ENCODE measurements around the gene ARHGAP21.

DNA sequence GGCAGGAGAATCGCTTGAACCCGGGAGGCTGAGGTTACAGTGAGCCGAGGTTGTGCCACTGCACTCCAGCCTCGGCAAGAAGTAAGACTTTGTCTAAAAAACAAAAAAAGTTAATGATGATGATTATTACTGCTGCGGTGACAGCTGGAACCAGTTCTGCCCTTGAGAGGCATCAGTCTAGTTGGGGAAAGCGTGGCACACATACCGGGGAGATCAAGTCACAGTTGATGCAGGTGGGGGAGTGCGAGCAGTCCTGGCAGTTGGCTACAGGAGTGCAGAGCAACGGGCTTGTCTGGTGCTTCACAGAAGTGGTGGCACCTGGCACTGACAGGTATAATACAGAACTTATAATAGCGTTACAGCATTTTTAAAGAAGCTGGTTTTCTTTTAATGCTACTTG lies 173.0 kb downstream of the ARHGAP21 start:
- TF ChIP-seq, protein P1, sequence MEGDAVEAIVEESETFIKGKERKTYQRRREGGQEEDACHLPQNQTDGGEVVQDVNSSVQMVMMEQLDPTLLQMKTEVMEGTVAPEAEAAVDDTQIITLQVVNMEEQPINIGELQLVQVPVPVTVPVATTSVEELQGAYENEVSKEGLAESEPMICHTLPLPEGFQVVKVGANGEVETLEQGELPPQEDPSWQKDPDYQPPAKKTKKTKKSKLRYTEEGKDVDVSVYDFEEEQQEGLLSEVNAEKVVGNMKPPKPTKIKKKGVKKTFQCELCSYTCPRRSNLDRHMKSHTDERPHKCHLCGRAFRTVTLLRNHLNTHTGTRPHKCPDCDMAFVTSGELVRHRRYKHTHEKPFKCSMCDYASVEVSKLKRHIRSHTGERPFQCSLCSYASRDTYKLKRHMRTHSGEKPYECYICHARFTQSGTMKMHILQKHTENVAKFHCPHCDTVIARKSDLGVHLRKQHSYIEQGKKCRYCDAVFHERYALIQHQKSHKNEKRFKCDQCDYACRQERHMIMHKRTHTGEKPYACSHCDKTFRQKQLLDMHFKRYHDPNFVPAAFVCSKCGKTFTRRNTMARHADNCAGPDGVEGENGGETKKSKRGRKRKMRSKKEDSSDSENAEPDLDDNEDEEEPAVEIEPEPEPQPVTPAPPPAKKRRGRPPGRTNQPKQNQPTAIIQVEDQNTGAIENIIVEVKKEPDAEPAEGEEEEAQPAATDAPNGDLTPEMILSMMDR (IDR thresholded peaks at IDR 0.05 in 2 of 3, conservative IDR thresholded peaks at IDR 0.05 in 1 of 3; ENCODE audit: insufficient read depth in 2 of 3, low read depth in 1 of 3, low read length in 3 of 3), result no peak
- TF ChIP-seq YY1 (IDR thresholded peaks at IDR 0.05; ENCODE audit: borderline replicate concordance in 1 of 3, control insufficient read depth in 1 of 3, extremely low read depth in 1 of 3, insufficient read depth in 3 of 3, insufficient read length in 1 of 3, insufficient replicate concordance in 2 of 3, low read depth in 1 of 3, low read length in 2 of 3), result no peak
- TF ChIP-seq, protein P2, sequence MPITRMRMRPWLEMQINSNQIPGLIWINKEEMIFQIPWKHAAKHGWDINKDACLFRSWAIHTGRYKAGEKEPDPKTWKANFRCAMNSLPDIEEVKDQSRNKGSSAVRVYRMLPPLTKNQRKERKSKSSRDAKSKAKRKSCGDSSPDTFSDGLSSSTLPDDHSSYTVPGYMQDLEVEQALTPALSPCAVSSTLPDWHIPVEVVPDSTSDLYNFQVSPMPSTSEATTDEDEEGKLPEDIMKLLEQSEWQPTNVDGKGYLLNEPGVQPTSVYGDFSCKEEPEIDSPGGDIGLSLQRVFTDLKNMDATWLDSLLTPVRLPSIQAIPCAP (CRISPR knock-in tag; IDR thresholded peaks at IDR 0.05; ENCODE audit: borderline replicate concordance), result no peak
- TF ChIP-seq POLR2AphosphoS5 (IDR thresholded peaks at IDR 0.05; ENCODE audit: control insufficient read depth, insufficient read depth, low read depth, low read length), result no peak
- TF ChIP-seq, protein P3, sequence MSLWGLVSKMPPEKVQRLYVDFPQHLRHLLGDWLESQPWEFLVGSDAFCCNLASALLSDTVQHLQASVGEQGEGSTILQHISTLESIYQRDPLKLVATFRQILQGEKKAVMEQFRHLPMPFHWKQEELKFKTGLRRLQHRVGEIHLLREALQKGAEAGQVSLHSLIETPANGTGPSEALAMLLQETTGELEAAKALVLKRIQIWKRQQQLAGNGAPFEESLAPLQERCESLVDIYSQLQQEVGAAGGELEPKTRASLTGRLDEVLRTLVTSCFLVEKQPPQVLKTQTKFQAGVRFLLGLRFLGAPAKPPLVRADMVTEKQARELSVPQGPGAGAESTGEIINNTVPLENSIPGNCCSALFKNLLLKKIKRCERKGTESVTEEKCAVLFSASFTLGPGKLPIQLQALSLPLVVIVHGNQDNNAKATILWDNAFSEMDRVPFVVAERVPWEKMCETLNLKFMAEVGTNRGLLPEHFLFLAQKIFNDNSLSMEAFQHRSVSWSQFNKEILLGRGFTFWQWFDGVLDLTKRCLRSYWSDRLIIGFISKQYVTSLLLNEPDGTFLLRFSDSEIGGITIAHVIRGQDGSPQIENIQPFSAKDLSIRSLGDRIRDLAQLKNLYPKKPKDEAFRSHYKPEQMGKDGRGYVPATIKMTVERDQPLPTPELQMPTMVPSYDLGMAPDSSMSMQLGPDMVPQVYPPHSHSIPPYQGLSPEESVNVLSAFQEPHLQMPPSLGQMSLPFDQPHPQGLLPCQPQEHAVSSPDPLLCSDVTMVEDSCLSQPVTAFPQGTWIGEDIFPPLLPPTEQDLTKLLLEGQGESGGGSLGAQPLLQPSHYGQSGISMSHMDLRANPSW (CRISPR knock-in tag; IDR thresholded peaks at IDR 0.05), result no peak
- TF ChIP-seq ATF7 (IDR thresholded peaks at IDR 0.05), result no peak
- TF ChIP-seq NFRKB (IDR thresholded peaks at IDR 0.05; ENCODE audit: low read depth), result no peak
- no peak for TF ChIP-seq CHD2 (IDR thresholded peaks at IDR 0.05; ENCODE audit: low read depth, low read length)
- no peak for TF ChIP-seq SP1 (CRISPR knock-in tag; IDR thresholded peaks at IDR 0.05)
- TF ChIP-seq, protein P4, sequence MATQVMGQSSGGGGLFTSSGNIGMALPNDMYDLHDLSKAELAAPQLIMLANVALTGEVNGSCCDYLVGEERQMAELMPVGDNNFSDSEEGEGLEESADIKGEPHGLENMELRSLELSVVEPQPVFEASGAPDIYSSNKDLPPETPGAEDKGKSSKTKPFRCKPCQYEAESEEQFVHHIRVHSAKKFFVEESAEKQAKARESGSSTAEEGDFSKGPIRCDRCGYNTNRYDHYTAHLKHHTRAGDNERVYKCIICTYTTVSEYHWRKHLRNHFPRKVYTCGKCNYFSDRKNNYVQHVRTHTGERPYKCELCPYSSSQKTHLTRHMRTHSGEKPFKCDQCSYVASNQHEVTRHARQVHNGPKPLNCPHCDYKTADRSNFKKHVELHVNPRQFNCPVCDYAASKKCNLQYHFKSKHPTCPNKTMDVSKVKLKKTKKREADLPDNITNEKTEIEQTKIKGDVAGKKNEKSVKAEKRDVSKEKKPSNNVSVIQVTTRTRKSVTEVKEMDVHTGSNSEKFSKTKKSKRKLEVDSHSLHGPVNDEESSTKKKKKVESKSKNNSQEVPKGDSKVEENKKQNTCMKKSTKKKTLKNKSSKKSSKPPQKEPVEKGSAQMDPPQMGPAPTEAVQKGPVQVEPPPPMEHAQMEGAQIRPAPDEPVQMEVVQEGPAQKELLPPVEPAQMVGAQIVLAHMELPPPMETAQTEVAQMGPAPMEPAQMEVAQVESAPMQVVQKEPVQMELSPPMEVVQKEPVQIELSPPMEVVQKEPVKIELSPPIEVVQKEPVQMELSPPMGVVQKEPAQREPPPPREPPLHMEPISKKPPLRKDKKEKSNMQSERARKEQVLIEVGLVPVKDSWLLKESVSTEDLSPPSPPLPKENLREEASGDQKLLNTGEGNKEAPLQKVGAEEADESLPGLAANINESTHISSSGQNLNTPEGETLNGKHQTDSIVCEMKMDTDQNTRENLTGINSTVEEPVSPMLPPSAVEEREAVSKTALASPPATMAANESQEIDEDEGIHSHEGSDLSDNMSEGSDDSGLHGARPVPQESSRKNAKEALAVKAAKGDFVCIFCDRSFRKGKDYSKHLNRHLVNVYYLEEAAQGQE (IDR thresholded peaks at IDR 0.05; ENCODE audit: borderline replicate concordance), result no peak
- TF ChIP-seq, protein P4 (CRISPR knock-in tag; IDR thresholded peaks at IDR 0.05; ENCODE audit: low read depth), result no peak
- TF ChIP-seq EP300 (IDR thresholded peaks at IDR 0.05; ENCODE audit: low read length), result no peak
- TF ChIP-seq ZNF354B (CRISPR knock-in tag; IDR thresholded peaks at IDR 0.05), result no peak
